GM12892 (cell line): ENCODE measurements around the gene TMEM60. TPM values are rescaled to one million over a fixed set of nuclear protein-coding genes. Genes with fewer than 3 reads are reported as not detected.
"Not testable (repeated sequence)": the region's sequence is repeated elsewhere in the genome, so short reads cannot be mapped to it uniquely, and the experiment has no call there.

ENCODE experiments used
- DNase-seq: peaks from one replicate; pipeline ENCODE4 v3.0.0; 2011; ENCODE audit not compliant: insufficient read length
- FAIRE-seq: peaks from 2 replicates; lab custom pipeline; 2011; peaks lifted over from hg19 to GRCh38; lab: Jason Lieb, UNC
- POLR2A ChIP-seq: IDR thresholded peaks from 2 replicates; pipeline ENCODE4 v1.6.1; 2011; ENCODE audit warnings: low read depth, low read length, control low read depth
- POLR2AphosphoS5 ChIP-seq: IDR thresholded peaks from 2 replicates; pipeline ENCODE4 v1.6.1; 2011; ENCODE audit warnings: low read depth, low read length, control low read depth
- TAF1 ChIP-seq: IDR thresholded peaks from 2 replicates; pipeline ENCODE4 v1.6.1; 2011; ENCODE audit warnings: low read depth, mild to moderate bottlenecking, control low read depth, low read length, borderline replicate concordance
- polyA plus RNA-seq: library from polyadenylated mRNA; unstranded; fragments of >200 nt; gene quantifications from one replicate; pipeline ENCODE4 v1.2.1, GENCODE V29; 2012; ENCODE audit warnings: missing spikeins, inconsistent platforms; ENCODE audit not compliant: missing spikeins

The TMEM60 gene, protein sequence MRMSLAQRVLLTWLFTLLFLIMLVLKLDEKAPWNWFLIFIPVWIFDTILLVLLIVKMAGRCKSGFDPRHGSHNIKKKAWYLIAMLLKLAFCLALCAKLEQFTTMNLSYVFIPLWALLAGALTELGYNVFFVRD
- polyA plus RNA-seq, result 26.2 TPM

- no peak for TF ChIP-seq POLR2AphosphoS5
- TF ChIP-seq TAF1, result peak; percentile 52; the same call in 1 of the 2 replicates
- TF ChIP-seq POLR2A, result peak; percentile 27; the same call in 1 of the 2 replicates
- DNase-seq (peak; percentile 72), FAIRE-seq (peak; percentile 96)
These were observed at the start of gene TMEM60, which contains the start of gene PHTF2 for GRCh38 chr7:77798394-77799077. Gene TMEM60, minus strand, starts transcription at chr7:77798434. Its CDS starts 4,061 bp downstream, at chr7:77794373. Gene PHTF2, plus strand, starts transcription at chr7:77798773.

- no peak for FAIRE-seq
- TF ChIP-seq POLR2A, result no peak
- TF ChIP-seq POLR2AphosphoS5, result no peak
- TF ChIP-seq TAF1, result no peak
These were observed 48.3 kb upstream of the TMEM60 start for GRCh38 chr7:77846317-77847092.

DNA sequence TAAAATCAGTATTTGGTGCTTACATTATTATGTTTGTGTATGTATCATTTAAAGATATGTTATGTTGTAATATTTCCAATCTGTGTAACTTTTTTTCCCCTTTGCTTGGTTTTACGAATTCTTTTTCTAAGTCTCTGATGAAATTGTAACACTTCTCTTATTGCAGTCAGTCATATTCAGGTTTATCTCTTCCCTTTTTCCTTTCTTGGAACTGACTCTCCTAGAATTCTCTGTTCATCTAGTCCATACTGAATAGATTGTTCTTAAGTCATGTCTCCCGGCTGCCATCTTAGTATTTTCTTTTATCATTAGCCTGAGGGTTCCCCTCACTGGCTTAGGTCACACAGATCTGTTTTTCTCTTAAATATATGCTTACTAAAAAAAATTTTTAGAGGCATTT, 45.0 kb upstream of the TMEM60 start:
- DNase-seq, result no peak
- no peak for FAIRE-seq
- TF ChIP-seq POLR2AphosphoS5 (no peak), TAF1 (no peak), POLR2A (no peak)

More at GRCh38 chr7:77846317-77847092, 48.3 kb upstream of the TMEM60 start:
- DNase-seq, result no peak

- FAIRE-seq, result peak; percentile 82
- TF ChIP-seq POLR2AphosphoS5 (no peak), POLR2A (no peak), TAF1 (no peak)
These were observed 41.7 kb upstream of the TMEM60 start for GRCh38 chr7:77839919-77840318.

DNA sequence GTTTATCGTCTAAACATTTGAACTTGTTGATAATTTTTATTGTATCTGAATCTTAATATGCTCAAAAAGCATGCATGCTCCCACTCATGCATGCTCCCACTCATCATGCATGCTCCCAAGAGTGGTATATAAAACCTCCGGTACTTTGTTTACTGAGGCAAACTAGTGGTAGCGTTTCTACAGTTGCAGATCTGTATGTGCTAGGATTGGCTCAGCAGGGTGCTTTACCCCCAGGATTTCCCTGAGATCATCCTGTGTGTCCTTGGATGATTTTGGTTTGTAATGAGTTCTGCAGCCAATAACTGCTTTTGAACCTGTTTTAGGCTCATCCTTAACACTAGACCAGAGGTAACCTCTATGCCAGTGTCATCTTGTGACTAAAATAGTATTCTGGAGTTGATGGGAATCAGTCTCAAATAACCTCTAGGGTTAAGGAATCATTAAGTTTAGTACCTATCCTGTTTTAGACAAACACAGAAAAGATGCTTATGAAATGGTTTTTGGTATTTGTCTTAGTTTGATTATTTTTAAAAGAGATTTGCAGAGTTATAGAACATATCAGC, 40.8 kb upstream of the TMEM60 start:
- TF ChIP-seq POLR2AphosphoS5, result no peak
- TF ChIP-seq POLR2A, result no peak
- no peak for TF ChIP-seq TAF1
- no peak for DNase-seq
- FAIRE-seq, result no peak

More at GRCh38 chr7:77839919-77840318, 41.7 kb upstream of the TMEM60 start:
- DNase-seq, result no peak

DNA sequence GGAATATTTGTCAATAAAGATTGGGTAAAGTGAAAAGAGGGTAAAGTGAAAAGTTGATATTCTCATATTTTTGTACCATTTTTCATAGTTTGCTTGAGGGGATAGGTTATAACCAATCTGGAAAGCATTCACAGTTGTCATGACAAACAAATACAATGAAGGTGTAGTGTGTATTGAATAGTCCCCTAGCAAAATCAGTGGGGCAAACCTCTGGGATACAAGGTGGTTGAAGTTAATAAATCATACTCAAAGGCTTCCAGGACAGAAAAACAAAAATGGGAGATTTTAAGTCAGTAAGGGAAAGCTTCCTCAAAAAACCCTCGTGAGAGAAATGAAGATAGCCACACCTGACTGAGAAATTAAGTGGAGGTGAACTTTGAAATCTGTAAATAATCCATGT, 39.7 kb upstream of the TMEM60 start:
- no peak for TF ChIP-seq POLR2AphosphoS5
- no peak for TF ChIP-seq TAF1
- TF ChIP-seq POLR2A, result no peak
- FAIRE-seq (peak; percentile 81), DNase-seq (no peak)

- no peak for TF ChIP-seq TAF1
- no peak for TF ChIP-seq POLR2A
- no peak for TF ChIP-seq POLR2AphosphoS5
- DNase-seq (no peak), FAIRE-seq (peak; percentile 24)
These were observed 39.0 kb upstream of the TMEM60 start for GRCh38 chr7:77837275-77837674.

GRCh38 chr7:77836425-77836824, 38.2 kb upstream of the TMEM60 start:
- FAIRE-seq, DNase-seq: not testable (repeated sequence)

DNA sequence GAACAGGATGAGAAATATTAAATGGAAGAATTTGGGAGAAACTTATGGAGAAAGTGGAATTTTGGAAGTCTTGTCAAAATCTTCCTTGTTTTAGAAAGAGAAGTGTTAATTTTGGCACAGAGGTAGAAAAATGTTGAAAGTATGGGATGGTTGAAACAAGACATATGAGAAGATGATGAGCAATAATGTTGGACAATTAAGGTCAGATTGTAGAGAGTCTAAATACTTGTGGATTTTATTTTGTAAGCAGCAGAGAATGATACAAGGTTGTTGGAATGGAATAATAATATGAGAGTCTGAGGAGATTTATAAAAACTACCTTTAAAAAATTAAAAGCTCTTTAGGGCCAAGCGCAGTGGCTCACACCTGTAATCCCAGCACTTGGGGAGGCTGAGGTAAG, 34.9 kb upstream of the TMEM60 start:
- FAIRE-seq (no peak), DNase-seq (no peak)
- TF ChIP-seq POLR2A, result no peak
- TF ChIP-seq TAF1, result no peak
- TF ChIP-seq POLR2AphosphoS5, result no peak

- TF ChIP-seq POLR2AphosphoS5, result no peak
- TF ChIP-seq TAF1, result no peak
- TF ChIP-seq POLR2A, result no peak
These were observed 33.7 kb upstream of the TMEM60 start for GRCh38 chr7:77831953-77832352.

DNA sequence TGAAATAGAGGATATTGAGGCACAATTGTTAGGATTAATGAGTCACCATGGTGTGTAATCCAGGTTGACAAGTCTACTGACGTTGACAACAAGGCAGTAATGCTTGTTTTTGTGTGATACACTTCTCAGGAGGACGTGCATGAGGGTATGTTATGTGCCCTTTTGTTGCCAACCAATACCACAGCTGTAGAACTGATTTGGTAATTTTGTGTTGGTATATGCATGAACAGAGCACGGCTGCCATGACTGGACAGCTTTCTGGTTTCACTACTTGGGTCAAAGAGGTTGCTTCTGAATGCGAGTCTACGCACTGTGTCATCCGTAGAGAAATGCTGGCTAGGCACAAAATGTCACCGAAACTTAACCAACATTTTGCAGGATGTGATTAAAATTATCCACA, 33.2 kb upstream of the TMEM60 start:
- FAIRE-seq (no peak), DNase-seq (no peak)
- TF ChIP-seq POLR2AphosphoS5, result no peak
- TF ChIP-seq POLR2A, result no peak
- no peak for TF ChIP-seq TAF1

More at GRCh38 chr7:77831953-77832352, 33.7 kb upstream of the TMEM60 start:
- DNase-seq (no peak), FAIRE-seq (no peak)
